Breast epithelium (tissue), 4 donors: ENCODE measurements around the gene ZNF213. TPM values are rescaled to one million over a fixed set of nuclear protein-coding genes. Genes with fewer than 3 reads are reported as not detected.

Experiments used
- DNase-seq, 2 donors: peaks; one replicate each; pipeline ENCODE4 v3.0.0-alpha.2; 2019; ENCODE audit warnings: low spot score in 2 of 2
- H3K27ac ChIP-seq, 2 donors: fragments of 200-600 bp; sonication (generic) in 1 of 2; one replicate each; pipeline ENCODE4 v1.5.1; 2016 to 2019; ENCODE audit warnings: mild to moderate bottlenecking in 1 of 2
- H3K27me3 ChIP-seq, 2 donors: fragments of 200-600 bp; sonication (generic) in 1 of 2; one replicate each; pipeline versions ENCODE4 v1.5.1 to v1.6.0; 2017 to 2019; ENCODE audit warnings: control low read depth in 1 of 2, mild to moderate bottlenecking in 1 of 2
- H3K36me3 ChIP-seq: fragments of 200-600 bp; one replicate; pipeline ENCODE4 v1.5.1; 2019
- H3K4me1 ChIP-seq, 2 donors: fragments of 200-600 bp; sonication (generic); one replicate each; pipeline ENCODE4 v1.5.1; 2016 to 2019; ENCODE audit warnings: control low read depth in 1 of 2
- H3K4me3 ChIP-seq, 3 donors: fragments of 200-600 bp; sonication (generic); 1 replicate in 2 of 3; 2 replicates in 1 of 3; pipeline ENCODE4 v1.5.1; 2016 to 2019; ENCODE audit warnings: mild to moderate bottlenecking in 3 of 3, moderate library complexity in 2 of 3
- H3K9me3 ChIP-seq, 2 donors: fragments of 200-600 bp; sonication (generic) in 1 of 2; one replicate each; pipeline ENCODE4 v1.5.1; 2016 to 2019; ENCODE audit warnings: control low read depth in 1 of 2
- POLR2A ChIP-seq: fragments of 450-650 bp; IDR thresholded peaks from one replicate; pipeline ENCODE4 v1.6.1; 2016; ENCODE audit warnings: antibody characterized with exemption, mild to moderate bottlenecking, moderate library complexity
- POLR2AphosphoS5 ChIP-seq, 3 donors: sonication (generic); formaldehyde crosslinking; IDR thresholded peaks; one replicate each; pipeline ENCODE4 v1.6.1; 2017; ENCODE audit warnings: antibody characterized with exemption in 3 of 3
- intact Hi-C: fragments of 100-400 bp; cut with DNase I; formaldehyde crosslinking; loops from one replicate; pipeline ENCODE4 v1.15.1; 2023; ENCODE audit warnings: low total_unique reads
- total RNA-seq, 3 donors: library from RNA; depleted of rRNA; stranded (reverse); fragments of >200 nt; gene quantifications; one replicate each; pipeline ENCODE4 v1.1.0, GENCODE V29; 2016
- TF ChIP-seq, protein P1 (sequence below), 3 donors: fragments of 450-650 bp; IDR thresholded peaks; one replicate each; pipeline ENCODE4 v1.5.1; 2016 to 2017; ENCODE audit warnings: antibody characterized with exemption in 3 of 3, mild to moderate bottlenecking in 3 of 3, moderate library complexity in 3 of 3

Gene ZNF213
- total RNA-seq: 1 to 10 TPM; 4.0 to 5.6 (median 5.6) TPM

- Histone ChIP-seq H3K36me3 (no peaks in the 10 kb centered on the region), H3K4me3 (peak within 1 kb of the TSS; percentile 91 to 99 (median 95)), H3K27me3 (no peaks in the 10 kb centered on the region), H3K9me3 (no peaks in the 10 kb centered on the region), H3K27ac (peak within 1 kb of the TSS; percentile 96 to 97), H3K4me1 (peaks cover 0 to 6% of the 10 kb centered on the region in 2 donors)
- peak; percentile 89 for TF ChIP-seq POLR2A
- TF ChIP-seq, protein P1, sequence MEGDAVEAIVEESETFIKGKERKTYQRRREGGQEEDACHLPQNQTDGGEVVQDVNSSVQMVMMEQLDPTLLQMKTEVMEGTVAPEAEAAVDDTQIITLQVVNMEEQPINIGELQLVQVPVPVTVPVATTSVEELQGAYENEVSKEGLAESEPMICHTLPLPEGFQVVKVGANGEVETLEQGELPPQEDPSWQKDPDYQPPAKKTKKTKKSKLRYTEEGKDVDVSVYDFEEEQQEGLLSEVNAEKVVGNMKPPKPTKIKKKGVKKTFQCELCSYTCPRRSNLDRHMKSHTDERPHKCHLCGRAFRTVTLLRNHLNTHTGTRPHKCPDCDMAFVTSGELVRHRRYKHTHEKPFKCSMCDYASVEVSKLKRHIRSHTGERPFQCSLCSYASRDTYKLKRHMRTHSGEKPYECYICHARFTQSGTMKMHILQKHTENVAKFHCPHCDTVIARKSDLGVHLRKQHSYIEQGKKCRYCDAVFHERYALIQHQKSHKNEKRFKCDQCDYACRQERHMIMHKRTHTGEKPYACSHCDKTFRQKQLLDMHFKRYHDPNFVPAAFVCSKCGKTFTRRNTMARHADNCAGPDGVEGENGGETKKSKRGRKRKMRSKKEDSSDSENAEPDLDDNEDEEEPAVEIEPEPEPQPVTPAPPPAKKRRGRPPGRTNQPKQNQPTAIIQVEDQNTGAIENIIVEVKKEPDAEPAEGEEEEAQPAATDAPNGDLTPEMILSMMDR (IDR thresholded peaks at IDR 0.05): no peak
- peak; percentile 90 to 98 (median 97) for TF ChIP-seq POLR2AphosphoS5 (IDR thresholded peaks at IDR 0.05)
- intact Hi-C loops: no loop called here
- DNase-seq: peak; percentile 94 to 98
Observed at GRCh38 chr16:3134338-3135125, at the start of gene ZNF213. TSS of gene ZNF213 (plus strand) at chr16:3135029. CDS start at chr16:3137281, 2,252 bp downstream.

DNA sequence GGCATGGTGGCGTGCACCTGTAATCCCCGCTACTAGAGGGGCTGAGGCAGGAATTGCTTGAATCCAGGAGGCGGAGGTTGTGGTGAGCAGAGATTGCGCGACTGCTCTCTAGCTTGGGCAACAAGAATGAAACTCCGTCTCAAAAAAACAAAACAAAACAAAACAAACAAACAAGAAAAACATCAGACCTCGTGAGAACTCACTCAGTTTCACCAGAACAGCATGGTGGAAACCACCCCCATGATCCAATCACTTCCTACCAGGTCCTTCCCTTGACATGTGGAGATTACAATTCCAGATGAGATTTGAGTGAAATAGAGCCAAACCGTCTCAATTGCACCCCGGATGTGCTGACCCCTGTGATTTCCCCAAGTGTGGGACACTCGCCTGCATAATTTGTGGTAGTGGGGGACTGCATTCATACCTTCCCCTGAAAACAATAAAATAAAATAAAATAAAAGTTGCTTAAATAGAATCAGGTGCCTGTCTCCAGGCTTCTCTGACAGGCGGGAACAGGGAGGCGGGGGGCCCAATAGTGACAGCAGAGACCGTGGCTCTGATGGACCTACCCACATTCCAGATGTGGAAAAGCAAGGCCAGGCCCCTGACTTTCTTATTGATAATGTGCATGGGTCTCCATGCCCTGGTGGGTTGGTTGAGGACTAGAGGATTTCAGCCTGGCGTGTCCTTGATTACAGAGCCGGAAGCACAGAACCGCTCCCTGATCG, 48.8 kb upstream of the ZNF213 start:
- no peaks in the 10 kb centered on the region for H3K9me3 ChIP-seq
- TF ChIP-seq, protein P1 (IDR thresholded peaks at IDR 0.05): no peak
- no peak for DNase-seq
- H3K27me3 ChIP-seq: peaks cover 0 to under 1% of the 10 kb centered on the region in 2 donors
- intact Hi-C loops: no loop called here
- no peaks in the 10 kb centered on the region for H3K4me1 ChIP-seq
- H3K27ac ChIP-seq: peak overlapping the region in 1 of 2 donors; percentile 68
- no peaks in the 10 kb centered on the region for H3K36me3 ChIP-seq
- H3K4me3 ChIP-seq: peak overlapping the region; percentile 16 to 48 (median 20)

DNA sequence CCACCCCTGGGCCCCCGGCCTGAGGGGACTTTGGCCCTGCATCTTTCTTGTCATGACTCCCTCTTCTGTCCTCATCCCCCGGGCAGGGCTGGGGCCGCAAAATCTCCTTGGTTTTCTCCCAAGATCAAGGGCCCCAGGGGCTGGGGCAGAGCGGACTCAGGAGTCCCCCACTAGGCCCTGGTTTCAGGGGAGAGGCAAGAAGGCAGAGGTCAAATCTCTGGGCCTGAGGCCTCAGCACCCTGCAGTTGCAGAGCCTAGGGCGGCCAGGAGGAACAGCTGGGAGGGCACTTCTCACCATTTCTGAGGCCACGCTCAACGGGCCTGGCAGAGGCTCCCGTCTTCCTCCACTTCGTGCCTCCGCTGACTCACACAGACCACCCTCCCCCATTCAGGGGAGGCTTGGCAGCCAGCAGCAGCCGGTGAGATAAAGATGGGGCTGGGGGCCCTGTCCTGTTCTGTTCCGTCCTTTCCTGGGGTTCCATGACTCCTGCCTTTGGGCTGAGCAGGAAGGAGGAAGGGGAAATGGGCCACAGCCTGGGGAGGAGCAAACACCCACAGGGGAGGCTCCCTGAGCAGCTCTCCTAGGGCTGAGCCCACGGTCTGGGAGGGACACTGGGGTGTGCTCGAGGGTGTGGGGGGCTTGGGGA, 48.1 kb upstream of the ZNF213 start:
- TF ChIP-seq POLR2AphosphoS5 (IDR thresholded peaks at IDR 0.05): no peak
- TF ChIP-seq, protein P1 (IDR thresholded peaks at IDR 0.05): no peak
- no peak for TF ChIP-seq POLR2A
- Histone ChIP-seq H3K4me1 (no peaks in the 10 kb centered on the region), H3K4me3 (peak overlapping the region; percentile 16 to 48 (median 20)), H3K27ac (peak overlapping the region in 1 of 2 donors; percentile 68), H3K36me3 (no peaks in the 10 kb centered on the region), H3K27me3 (peaks cover 0 to 6% of the 10 kb centered on the region in 2 donors), H3K9me3 (no peaks in the 10 kb centered on the region)
- intact Hi-C loops: no loop called here
- no peak for DNase-seq

- Histone ChIP-seq H3K4me3 (peak overlapping the region in 2 of 3 donors; percentile 16 to 48), H3K27ac (peak overlapping the region in 1 of 2 donors; percentile 68), H3K27me3 (peaks cover 0 to 13% of the 10 kb centered on the region in 2 donors), H3K9me3 (no peaks in the 10 kb centered on the region), H3K4me1 (no peaks in the 10 kb centered on the region), H3K36me3 (no peaks in the 10 kb centered on the region)
- TF ChIP-seq, protein P1 (IDR thresholded peaks at IDR 0.05): no peak
- TF ChIP-seq POLR2A: no peak
- no peak for TF ChIP-seq POLR2AphosphoS5 (IDR thresholded peaks at IDR 0.05)
- intact Hi-C loops: no loop called here
- no peak for DNase-seq
Observed at GRCh38 chr16:3087243-3088235, 47.3 kb upstream of the ZNF213 start.
